Measurements from ENCODE around the gene ATP10A. TPM values are rescaled to one million over a fixed set of nuclear protein-coding genes. Genes with fewer than 3 reads are reported as not detected.

The ATP10A gene
- total and polyA plus RNA-seq, 8 donors: 1.5 to 15.2 (median 3.2) TPM

- intact Hi-C loops (cut with DNase I; ENCODE audit: low total_unique reads): no loop called here
- Histone ChIP-seq H3K36me3 (no peaks in the 10 kb centered on the region), H3K27me3 (no peaks in the 10 kb centered on the region), H3K4me1 (peaks cover 0 to 7% (median 2%) of the 10 kb centered on the region in 4 donors), H3K9me3 (peaks cover 0 to 3% (median 0%) of the 10 kb centered on the region in 4 donors), H3K4me3 (no peak overlapping the region), H3K27ac (no peak overlapping the region)
- DNase-seq: no peak
- TF ChIP-seq EP300 (IDR thresholded peaks at IDR 0.05): no peak
- TF ChIP-seq, protein P1, sequence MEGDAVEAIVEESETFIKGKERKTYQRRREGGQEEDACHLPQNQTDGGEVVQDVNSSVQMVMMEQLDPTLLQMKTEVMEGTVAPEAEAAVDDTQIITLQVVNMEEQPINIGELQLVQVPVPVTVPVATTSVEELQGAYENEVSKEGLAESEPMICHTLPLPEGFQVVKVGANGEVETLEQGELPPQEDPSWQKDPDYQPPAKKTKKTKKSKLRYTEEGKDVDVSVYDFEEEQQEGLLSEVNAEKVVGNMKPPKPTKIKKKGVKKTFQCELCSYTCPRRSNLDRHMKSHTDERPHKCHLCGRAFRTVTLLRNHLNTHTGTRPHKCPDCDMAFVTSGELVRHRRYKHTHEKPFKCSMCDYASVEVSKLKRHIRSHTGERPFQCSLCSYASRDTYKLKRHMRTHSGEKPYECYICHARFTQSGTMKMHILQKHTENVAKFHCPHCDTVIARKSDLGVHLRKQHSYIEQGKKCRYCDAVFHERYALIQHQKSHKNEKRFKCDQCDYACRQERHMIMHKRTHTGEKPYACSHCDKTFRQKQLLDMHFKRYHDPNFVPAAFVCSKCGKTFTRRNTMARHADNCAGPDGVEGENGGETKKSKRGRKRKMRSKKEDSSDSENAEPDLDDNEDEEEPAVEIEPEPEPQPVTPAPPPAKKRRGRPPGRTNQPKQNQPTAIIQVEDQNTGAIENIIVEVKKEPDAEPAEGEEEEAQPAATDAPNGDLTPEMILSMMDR (IDR thresholded peaks at IDR 0.05): no peak
- TF ChIP-seq POLR2AphosphoS5 (IDR thresholded peaks at IDR 0.05): no peak
- TF ChIP-seq POLR2A (IDR thresholded peaks at IDR 0.05): no peak
- WGBS, 5 donors: 78 to 90% (median 85%) methylated on average over 10 of the region's 10 CpGs
Observed at GRCh38 chr15:25743548-25744275, 119.4 kb downstream of the ATP10A start.

DNA sequence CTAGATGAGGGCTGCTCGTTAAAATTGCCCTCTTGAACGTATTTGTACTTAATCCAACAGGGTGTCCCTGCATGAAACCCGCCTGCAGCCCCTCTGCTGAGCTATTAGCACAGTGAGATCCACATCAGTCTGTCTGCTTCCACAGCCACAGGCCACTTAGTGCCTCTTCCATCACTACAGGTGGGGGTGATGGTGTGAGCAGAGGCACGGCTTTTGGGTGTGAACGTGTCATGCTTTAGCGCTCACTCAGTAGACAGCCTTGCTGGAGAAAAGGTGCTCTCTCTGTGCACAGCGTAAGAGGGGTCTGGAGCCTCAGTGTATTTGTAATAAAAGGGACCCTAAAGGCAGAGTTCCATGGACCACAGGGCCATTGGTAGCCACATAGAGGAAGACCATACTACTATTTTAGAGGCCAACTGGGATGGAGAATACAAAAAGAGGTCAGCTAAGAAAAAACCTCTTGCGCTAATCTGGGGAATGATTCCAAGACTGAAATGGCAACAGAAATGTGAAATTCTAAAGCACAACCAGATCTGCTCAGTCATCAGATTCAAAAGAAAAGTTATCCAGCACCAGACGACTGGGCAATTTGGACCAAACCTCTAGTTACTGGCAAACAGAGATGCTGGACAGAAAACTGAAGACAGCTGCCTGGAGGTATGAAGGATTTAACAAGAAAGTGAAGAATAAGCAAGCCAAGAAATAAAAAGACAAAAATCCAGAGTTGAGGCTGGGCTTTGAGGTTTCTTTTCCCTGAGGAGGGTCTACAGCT, 120.2 kb downstream of the ATP10A start:
- 63 to 80% (median 76%) methylated on average over 9 of the region's 9 CpGs for WGBS, 5 donors
- Histone ChIP-seq H3K4me1 (peaks cover 0 to 14% (median 5%) of the 10 kb centered on the region in 4 donors), H3K9me3 (no peaks in the 10 kb centered on the region), H3K4me3 (no peak overlapping the region), H3K36me3 (no peaks in the 10 kb centered on the region), H3K27ac (peak overlapping the region in 1 of 5 donors; percentile 3), H3K27me3 (no peaks in the 10 kb centered on the region)
- TF ChIP-seq POLR2AphosphoS5 (IDR thresholded peaks at IDR 0.05) (no peak), EP300 (IDR thresholded peaks at IDR 0.05) (no peak), POLR2A (IDR thresholded peaks at IDR 0.05) (no peak)
- TF ChIP-seq, protein P1 (IDR thresholded peaks at IDR 0.05): no peak
- intact Hi-C loops (cut with DNase I; ENCODE audit: low total_unique reads): no loop called here
- no peak for DNase-seq

DNA sequence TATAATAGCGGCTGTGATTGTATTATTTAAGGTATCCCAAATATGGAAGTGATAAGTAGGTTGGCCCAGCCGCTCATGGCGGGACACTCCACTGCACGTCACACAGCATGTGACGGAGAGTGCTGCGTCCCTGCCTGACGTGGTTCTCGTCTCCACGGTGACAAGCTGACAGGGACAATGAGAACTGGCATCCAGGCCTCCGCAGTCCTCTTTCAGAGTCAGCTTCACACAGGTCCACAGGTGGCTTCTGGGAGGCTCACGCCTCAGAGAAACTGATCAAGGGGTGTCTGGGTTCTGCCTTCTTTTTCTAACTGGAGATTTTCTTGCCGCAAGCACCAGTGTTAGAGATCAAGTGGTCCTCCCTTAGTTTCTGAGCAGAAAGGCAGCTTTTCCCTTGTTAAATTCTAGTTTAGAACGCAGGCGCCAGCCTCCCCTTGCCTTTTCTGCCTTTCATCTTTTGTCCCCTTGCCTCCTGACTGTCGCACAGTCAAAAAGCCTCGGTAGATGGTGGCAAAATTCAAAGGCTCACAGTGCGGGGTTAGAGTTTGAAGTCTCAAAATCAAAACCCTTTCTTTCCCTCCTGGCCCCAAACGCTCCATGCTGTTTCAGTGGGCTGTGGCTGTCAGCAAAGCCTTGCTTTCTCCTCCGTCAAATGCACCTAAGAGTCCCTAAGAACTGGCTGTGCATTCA, 120.9 kb downstream of the ATP10A start:
- WGBS, 5 donors: 66 to 93% (median 81%) methylated on average over 14 to 19 of the region's 19 CpGs
- H3K36me3 ChIP-seq: no peaks in the 10 kb centered on the region
- peak overlapping the region in 1 of 5 donors; percentile 3 for H3K27ac ChIP-seq
- intact Hi-C loops (cut with DNase I; ENCODE audit: low total_unique reads): no loop called here
- H3K9me3 ChIP-seq: no peaks in the 10 kb centered on the region
- H3K4me3 ChIP-seq: no peak overlapping the region
- TF ChIP-seq EP300 (IDR thresholded peaks at IDR 0.05): no peak
- TF ChIP-seq, protein P1 (IDR thresholded peaks at IDR 0.05): no peak
- TF ChIP-seq POLR2A (IDR thresholded peaks at IDR 0.05): no peak
- TF ChIP-seq POLR2AphosphoS5 (IDR thresholded peaks at IDR 0.05): no peak
- no peak for DNase-seq
- H3K27me3 ChIP-seq: no peaks in the 10 kb centered on the region
- H3K4me1 ChIP-seq: peaks cover 0 to 21% (median 8%) of the 10 kb centered on the region in 4 donors

DNA sequence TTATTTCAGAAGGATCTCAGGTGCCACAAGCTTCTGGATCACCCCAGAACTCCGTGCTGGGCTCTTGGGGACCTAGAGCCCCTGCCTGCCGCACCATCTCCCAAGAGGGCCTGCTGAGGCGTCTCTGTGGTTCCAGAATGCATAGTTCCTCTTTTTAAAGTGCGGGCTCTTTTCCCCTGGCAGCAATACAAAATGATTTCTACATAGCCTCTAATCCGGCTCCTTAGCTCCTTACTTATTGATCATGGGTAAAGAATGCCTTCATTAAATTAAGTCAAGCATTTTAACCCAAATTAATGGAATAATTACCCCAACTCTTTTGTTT, 121.9 kb downstream of the ATP10A start:
- TF ChIP-seq EP300 (IDR thresholded peaks at IDR 0.05): no peak
- TF ChIP-seq, protein P1 (IDR thresholded peaks at IDR 0.05): no peak
- no peak for TF ChIP-seq POLR2A (IDR thresholded peaks at IDR 0.05)
- no peak for TF ChIP-seq POLR2AphosphoS5 (IDR thresholded peaks at IDR 0.05)
- H3K4me3 ChIP-seq: no peak overlapping the region
- H3K27ac ChIP-seq: no peak overlapping the region
- H3K4me1 ChIP-seq: peaks cover 0 to 28% (median 9%) of the 10 kb centered on the region in 4 donors
- WGBS, 5 donors: 65 to 90% (median 84%) methylated on average over 5 of the region's 5 CpGs
- no peaks in the 10 kb centered on the region for H3K27me3 ChIP-seq
- no peak for DNase-seq
- no peaks in the 10 kb centered on the region for H3K9me3 ChIP-seq
- no peaks in the 10 kb centered on the region for H3K36me3 ChIP-seq
- intact Hi-C loops (cut with DNase I; ENCODE audit: low total_unique reads): no loop called here

All from stomach (tissue), 9 donors.